Sigmoid colon (tissue), 4 donors: ENCODE measurements around the gene SHB.

Source experiments
- CTCF ChIP-seq, 4 experiments: fragments of 450-650 bp in 3 of 4; fragments of 200-600 bp in 1 of 4; IDR thresholded peaks; one replicate each; pipeline ENCODE4 v1.5.1; 2016 to 2019; ENCODE audit warnings: antibody characterized with exemption in 4 of 4, mild to moderate bottlenecking in 3 of 4, moderate library complexity in 2 of 4
- POLR2A ChIP-seq, 2 donors: fragments of 450-650 bp; IDR thresholded peaks; one replicate each; pipeline ENCODE4 v1.6.1; 2016; ENCODE audit warnings: antibody characterized with exemption in 2 of 2, mild to moderate bottlenecking in 2 of 2, moderate library complexity in 2 of 2
- POLR2AphosphoS5 ChIP-seq, 4 donors: sonication (generic); formaldehyde crosslinking; IDR thresholded peaks; one replicate each; pipeline ENCODE4 v1.6.1; 2017; ENCODE audit warnings: antibody characterized with exemption in 4 of 4

DNA sequence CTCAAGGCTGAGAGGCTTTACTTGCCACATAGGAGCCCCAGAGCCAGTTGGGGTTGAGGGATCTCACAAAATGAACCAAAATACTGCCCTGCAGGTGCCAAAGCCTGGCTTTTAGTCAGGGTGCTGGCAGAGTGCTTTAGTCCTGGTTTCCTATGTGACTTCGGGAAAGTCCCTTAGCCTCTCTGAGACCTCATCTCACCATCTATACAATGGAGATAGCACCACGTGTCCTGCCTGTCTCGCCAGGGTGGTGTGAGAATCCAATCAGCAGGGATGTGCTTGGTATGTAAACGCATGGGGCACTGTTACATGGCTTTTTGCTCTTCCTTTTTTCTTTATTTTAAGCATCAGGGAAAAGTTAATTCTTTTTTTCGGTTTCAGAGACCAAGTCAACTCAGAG is 68.3 kb downstream of the SHB start:
- TF ChIP-seq CTCF (IDR thresholded peaks at IDR 0.05) (no peak), POLR2A (IDR thresholded peaks at IDR 0.05) (no peak), POLR2AphosphoS5 (IDR thresholded peaks at IDR 0.05) (no peak)
